Epithelial cell of proximal tubule (primary cell): ENCODE data around the gene MYO18A. TPM values are rescaled to one million over a fixed set of nuclear protein-coding genes. Genes with fewer than 3 reads are reported as not detected.
A peak's percentile ranks its signal among the peaks of the same experiment; 100 is the strongest.

Experiments
- DNase-seq: peaks from one replicate; pipeline ENCODE4 v3.0.0-alpha.2; 2011; ENCODE audit warnings: low read depth
- H3K4me3 ChIP-seq: 2 replicates; pipeline ENCODE4 v1.5.1; 2011; ENCODE audit warnings: low read depth, mild to moderate bottlenecking, low read length
- CTCF ChIP-seq: conservative IDR thresholded peaks from 2 replicates; pipeline ENCODE4 v1.5.1; 2012; ENCODE audit warnings: low read depth, mild to moderate bottlenecking, low read length
- total RNA-seq: library from RNA; depleted of rRNA; stranded (reverse); fragments of >200 nt; gene quantifications from 2 replicates; pipeline ENCODE4 v1.2.3, GENCODE V29; 2015

MYO18A gene
- total RNA-seq, 1 donor from 2014 or later, result 34.2 TPM

GRCh38 chr17:29215717-29216116, 35.5 kb upstream of the MYO18A start:
- peak; percentile 20 for DNase-seq
- no peak overlapping the region for H3K4me3 ChIP-seq
- no peak for TF ChIP-seq CTCF

GRCh38 chr17:29215174-29215573, 35.0 kb upstream of the MYO18A start:
- no peak for DNase-seq
- TF ChIP-seq CTCF, result no peak
- no peak overlapping the region for H3K4me3 ChIP-seq

GRCh38 chr17:29214215-29215146, 34.3 kb upstream of the MYO18A start:
- no peak overlapping the region for H3K4me3 ChIP-seq
- TF ChIP-seq CTCF, result no peak
- DNase-seq, result no peak

GRCh38 chr17:29212681-29213121, 32.5 kb upstream of the MYO18A start:
- no peak for TF ChIP-seq CTCF

GRCh38 chr17:29212094-29212631, 32.0 kb upstream of the MYO18A start:
- DNase-seq, result no peak
- no peak overlapping the region for H3K4me3 ChIP-seq
- no peak for TF ChIP-seq CTCF

More at GRCh38 chr17:29212681-29213121, 32.5 kb upstream of the MYO18A start:
- no peak for DNase-seq
- H3K4me3 ChIP-seq, result no peak overlapping the region

- DNase-seq, result no peak
- H3K4me3 ChIP-seq, result no peak overlapping the region
- TF ChIP-seq CTCF, result no peak
Measured at GRCh38 chr17:29210879-29211278, 30.7 kb upstream of the MYO18A start.

GRCh38 chr17:29209073-29209472, 28.9 kb upstream of the MYO18A start:
- no peak overlapping the region for H3K4me3 ChIP-seq
- TF ChIP-seq CTCF, result no peak
- no peak for DNase-seq
